Bronchial epithelial cell (primary cell): ENCODE measurements around the gene CTNND2. TPM values are rescaled to one million over a fixed set of nuclear protein-coding genes. Genes with fewer than 3 reads are reported as not detected.

ENCODE experiments used
- DNase-seq: peaks from one replicate; pipeline ENCODE4 v3.0.0-alpha.2; 2010; ENCODE audit warnings: low read depth
- FAIRE-seq: peaks from 2 replicates; lab custom pipeline; 2011; peaks lifted over from hg19 to GRCh38; lab: Jason Lieb, UNC
- H3K27me3 ChIP-seq: 2 replicates; pipeline ENCODE4 v1.5.1; 2011; ENCODE audit warnings: low read length; ENCODE audit not compliant: control insufficient read depth, insufficient read depth
- H3K36me3 ChIP-seq: 2 replicates; pipeline ENCODE4 v1.5.1; 2011; ENCODE audit warnings: low read length; ENCODE audit not compliant: control insufficient read depth, insufficient read depth
- H3K4me3 ChIP-seq: 2 replicates; pipeline ENCODE4 v1.5.1; 2011; ENCODE audit warnings: mild to moderate bottlenecking, low read depth, low read length, control low read depth
- total RNA-seq: library from RNA; depleted of rRNA; stranded (reverse); fragments of >200 nt; gene quantifications from 2 replicates; pipeline ENCODE4 v1.2.1, GENCODE V29; 2014
- TF ChIP-seq, protein P1 (sequence below): IDR thresholded peaks from 2 replicates; pipeline ENCODE4 v1.5.1; 2011; ENCODE audit warnings: mild to moderate bottlenecking, moderate library complexity, low read length, control low read depth, inconsistent platforms; ENCODE audit not compliant: insufficient read depth, severe bottlenecking

The CTNND2 gene
- total RNA-seq, 1 donor from 2014 or later, result not detected

DNA sequence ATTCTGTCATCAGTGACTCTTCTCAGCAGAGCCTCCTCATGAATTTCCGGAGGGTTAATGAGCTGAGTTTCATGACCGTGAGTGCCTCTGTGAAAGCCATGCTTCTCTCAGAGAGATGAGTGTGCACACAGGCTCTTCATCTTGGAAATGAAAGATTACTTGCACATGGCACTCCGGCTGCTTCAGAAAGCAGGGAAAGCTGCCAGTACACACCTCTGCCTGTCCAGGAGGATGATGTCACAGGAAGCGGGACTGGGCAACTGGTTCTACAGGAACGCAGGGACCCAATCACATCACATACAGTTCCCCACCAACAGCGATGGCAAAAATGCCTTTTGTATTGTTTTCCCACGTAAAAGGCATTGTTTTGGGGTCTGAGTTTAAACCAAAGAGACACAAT is 857.2 kb downstream of the CTNND2 start:
- Histone ChIP-seq H3K4me3 (no peak overlapping the region), H3K27me3 (no peaks in the 10 kb centered on the region), H3K36me3 (no peaks in the 10 kb centered on the region)
- FAIRE-seq, result no peak
- no peak for DNase-seq
- TF ChIP-seq, protein P1, sequence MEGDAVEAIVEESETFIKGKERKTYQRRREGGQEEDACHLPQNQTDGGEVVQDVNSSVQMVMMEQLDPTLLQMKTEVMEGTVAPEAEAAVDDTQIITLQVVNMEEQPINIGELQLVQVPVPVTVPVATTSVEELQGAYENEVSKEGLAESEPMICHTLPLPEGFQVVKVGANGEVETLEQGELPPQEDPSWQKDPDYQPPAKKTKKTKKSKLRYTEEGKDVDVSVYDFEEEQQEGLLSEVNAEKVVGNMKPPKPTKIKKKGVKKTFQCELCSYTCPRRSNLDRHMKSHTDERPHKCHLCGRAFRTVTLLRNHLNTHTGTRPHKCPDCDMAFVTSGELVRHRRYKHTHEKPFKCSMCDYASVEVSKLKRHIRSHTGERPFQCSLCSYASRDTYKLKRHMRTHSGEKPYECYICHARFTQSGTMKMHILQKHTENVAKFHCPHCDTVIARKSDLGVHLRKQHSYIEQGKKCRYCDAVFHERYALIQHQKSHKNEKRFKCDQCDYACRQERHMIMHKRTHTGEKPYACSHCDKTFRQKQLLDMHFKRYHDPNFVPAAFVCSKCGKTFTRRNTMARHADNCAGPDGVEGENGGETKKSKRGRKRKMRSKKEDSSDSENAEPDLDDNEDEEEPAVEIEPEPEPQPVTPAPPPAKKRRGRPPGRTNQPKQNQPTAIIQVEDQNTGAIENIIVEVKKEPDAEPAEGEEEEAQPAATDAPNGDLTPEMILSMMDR, result no peak

DNA sequence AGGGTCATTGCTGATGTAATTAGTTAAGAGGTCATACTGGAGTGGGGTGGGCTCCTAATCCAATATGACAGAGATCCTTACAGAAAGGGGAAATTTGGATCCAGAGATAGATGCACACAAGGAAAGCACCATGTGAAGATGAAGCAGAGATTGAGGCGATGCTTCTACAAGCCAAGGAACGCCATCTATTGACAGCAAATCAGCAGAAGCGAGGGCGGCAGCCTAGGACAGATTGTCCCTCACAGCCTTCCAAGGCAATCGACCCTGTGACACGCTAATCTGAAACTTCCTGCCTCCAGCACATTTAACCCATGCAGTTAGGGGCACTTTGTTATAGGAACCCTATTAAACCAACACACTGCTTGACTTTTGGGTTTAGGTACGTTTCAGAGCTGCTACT is 858.1 kb downstream of the CTNND2 start:
- DNase-seq (no peak), FAIRE-seq (no peak)
- Histone ChIP-seq H3K36me3 (no peaks in the 10 kb centered on the region), H3K4me3 (no peak overlapping the region), H3K27me3 (no peaks in the 10 kb centered on the region)
- TF ChIP-seq, protein P1, result no peak

DNA sequence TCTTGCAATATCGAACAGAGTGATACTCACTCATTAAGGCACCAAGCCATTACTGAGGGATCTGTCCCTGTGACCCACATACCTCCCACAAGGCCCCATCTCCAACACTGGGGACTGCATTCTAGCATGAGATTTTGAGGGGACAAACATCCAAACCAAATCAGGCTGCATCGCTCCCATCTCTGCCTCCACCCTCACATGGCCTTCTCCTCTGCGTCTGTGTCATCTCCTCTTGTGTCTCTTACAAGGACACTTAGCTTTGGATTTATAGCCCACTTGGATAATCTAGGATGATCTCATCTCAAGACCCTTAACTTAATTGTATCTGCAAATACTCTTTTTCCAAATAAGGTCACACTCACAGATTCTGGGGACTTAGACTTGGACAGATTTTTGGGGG is 858.8 kb downstream of the CTNND2 start:
- Histone ChIP-seq H3K4me3 (no peak overlapping the region), H3K36me3 (no peaks in the 10 kb centered on the region), H3K27me3 (no peaks in the 10 kb centered on the region)
- FAIRE-seq, result no peak
- TF ChIP-seq, protein P1, result no peak
- no peak for DNase-seq

DNA sequence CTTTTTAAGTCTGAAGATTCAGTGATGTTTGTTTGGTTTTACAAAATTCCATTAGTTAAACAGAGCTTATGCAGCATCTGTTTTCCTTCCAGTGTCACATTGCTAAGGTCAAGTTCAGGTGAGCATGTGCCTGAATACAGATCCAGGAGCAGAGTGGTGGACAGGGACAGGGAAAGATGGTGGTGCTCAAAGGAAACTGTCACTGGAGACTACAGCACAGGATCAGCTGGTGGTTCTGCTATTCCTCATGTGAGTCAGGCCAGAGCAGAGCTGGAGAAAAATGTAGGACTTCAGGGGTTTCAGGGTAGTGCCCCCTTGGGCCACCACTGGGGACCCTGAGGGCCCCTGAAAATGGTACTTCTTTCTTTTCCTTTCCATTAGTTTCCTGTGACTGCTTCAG is 859.7 kb downstream of the CTNND2 start:
- DNase-seq (no peak), FAIRE-seq (no peak)
- Histone ChIP-seq H3K36me3 (no peaks in the 10 kb centered on the region), H3K4me3 (no peak overlapping the region), H3K27me3 (no peaks in the 10 kb centered on the region)
- TF ChIP-seq, protein P1, result no peak

DNA sequence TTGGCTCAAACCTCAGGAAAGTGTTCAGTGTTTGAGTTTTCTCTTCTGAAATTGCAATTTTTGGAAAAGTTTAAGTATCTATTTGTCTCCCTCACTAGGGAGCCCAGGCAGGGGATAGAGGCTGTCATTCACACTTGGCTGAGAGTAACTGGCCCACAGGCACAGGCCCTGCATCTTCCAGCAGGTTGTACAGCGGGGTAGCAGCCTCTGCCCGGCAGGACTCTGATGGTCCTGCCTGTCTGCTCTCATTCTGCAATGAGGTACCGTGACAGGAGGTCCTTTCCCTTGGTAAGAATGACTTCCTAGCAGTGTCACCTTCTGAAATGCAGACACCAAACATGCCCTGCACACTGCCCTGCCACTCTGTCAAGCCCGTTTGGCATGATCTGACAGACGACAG is 860.4 kb downstream of the CTNND2 start:
- TF ChIP-seq, protein P1, result no peak
- FAIRE-seq (no peak), DNase-seq (no peak)
- Histone ChIP-seq H3K27me3 (no peaks in the 10 kb centered on the region), H3K4me3 (no peak overlapping the region), H3K36me3 (no peaks in the 10 kb centered on the region)

DNA sequence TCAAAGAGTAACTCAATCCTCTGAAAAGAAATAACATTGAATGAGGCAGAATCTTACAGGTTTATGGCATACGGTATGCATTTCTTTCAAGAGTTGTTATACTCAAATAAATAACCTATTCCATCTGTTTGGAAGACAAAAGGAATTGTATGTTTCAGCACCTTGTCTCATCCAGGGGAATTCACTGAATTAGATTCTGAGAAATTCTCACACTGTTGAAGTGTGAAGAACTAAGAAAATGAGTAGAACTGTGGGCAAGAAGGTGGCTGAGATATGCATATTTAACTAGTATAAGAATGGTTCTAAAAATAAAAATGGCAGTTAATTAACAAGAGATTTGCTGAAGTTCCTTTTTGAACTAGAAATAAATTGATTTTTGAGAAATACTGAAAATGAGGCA is 863.9 kb downstream of the CTNND2 start:
- Histone ChIP-seq H3K27me3 (no peaks in the 10 kb centered on the region), H3K36me3 (no peaks in the 10 kb centered on the region), H3K4me3 (no peak overlapping the region)
- DNase-seq (no peak), FAIRE-seq (no peak)
- TF ChIP-seq, protein P1, result no peak
